Measurements from ENCODE around the gene MEGF6. TPM values are rescaled to one million over a fixed set of nuclear protein-coding genes. Genes with fewer than 3 reads are reported as not detected.

Gene MEGF6
- total and polyA plus RNA-seq, 12 donors = 1.8 to 14.1 (median 7.0) TPM

DNA sequence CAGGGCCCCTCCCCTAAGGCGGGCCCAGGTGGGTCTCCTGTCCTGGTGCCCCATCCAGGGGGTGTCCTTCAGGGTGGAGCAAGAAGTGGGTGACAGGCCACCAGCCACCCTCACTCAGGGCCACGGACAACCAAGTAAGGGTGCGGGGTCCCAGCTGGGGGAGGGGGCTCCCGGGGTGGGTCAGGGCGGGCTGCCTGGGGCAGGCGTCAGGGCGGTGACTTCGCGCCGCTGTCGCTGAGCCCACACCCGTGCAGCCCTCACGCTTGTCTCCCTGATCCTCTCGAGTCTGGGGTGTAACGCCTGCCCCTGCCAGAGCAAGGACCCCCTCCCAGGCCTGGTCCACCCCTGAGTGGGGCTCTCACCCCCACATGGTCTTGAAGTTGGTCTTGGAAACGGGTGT, 134.6 kb downstream of the MEGF6 start:
- Histone ChIP-seq H3K4me1 (peaks cover under 1 to 7% (median 3%) of the 10 kb centered on the region in 9 donors), H3K36me3 (no peaks in the 10 kb centered on the region), H3K9me3 (no peaks in the 10 kb centered on the region), H3K27ac (no peak overlapping the region), H3K4me3 (no peak overlapping the region), H3K27me3 (no peaks in the 10 kb centered on the region)
- TF ChIP-seq, protein P1, sequence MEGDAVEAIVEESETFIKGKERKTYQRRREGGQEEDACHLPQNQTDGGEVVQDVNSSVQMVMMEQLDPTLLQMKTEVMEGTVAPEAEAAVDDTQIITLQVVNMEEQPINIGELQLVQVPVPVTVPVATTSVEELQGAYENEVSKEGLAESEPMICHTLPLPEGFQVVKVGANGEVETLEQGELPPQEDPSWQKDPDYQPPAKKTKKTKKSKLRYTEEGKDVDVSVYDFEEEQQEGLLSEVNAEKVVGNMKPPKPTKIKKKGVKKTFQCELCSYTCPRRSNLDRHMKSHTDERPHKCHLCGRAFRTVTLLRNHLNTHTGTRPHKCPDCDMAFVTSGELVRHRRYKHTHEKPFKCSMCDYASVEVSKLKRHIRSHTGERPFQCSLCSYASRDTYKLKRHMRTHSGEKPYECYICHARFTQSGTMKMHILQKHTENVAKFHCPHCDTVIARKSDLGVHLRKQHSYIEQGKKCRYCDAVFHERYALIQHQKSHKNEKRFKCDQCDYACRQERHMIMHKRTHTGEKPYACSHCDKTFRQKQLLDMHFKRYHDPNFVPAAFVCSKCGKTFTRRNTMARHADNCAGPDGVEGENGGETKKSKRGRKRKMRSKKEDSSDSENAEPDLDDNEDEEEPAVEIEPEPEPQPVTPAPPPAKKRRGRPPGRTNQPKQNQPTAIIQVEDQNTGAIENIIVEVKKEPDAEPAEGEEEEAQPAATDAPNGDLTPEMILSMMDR (IDR thresholded peaks at IDR 0.05) = no peak
- intact Hi-C loops (cut with DNase I) = no loop called here
- 91 to 93% methylated on average over 13 to 16 of the region's 16 CpGs for WGBS, 2 donors
- DNase-seq (no peak), ATAC-seq (no peak)

DNA sequence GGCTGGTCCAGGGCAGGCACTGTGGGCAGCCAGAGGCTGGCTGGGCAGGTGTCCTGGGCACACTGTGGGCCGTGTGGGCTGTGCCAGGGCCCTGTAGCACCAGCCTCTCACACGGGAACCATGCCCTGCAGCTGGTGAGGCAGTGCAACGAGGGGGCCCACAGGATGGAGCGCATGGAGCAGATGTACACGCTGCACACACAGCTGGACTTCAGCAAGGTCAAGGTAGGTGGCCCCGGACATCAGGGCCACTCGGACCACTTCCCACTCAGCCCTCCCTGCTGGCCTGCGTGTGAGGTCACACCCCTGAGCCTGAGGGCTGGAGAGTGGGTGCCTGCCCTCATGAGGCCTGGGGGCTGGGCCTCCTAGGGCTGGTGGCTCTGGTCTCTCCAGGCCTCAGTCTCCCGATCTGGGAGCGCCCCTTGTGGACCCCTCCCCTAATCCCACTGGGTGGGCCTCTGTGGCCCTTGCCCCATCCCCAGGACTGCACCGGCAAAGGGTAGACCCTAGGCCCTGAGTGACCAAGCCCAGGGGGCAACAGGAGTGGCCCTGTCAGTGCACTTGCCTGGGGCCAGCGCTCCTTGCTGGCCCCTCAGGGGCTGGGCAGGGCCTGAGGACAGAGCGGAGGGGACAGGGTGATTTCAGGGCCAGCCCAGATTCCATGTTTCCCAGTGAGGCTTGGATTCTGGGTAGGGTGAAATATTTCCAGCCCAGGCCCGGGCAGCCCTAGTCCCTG, 135.3 kb downstream of the MEGF6 start:
- WGBS, 2 donors = 90 to 92% methylated on average over 14 of the region's 14 CpGs
- no peaks in the 10 kb centered on the region for H3K36me3 ChIP-seq
- intact Hi-C loops (cut with DNase I) = no loop called here
- peaks cover 6 to 13% (median 10%) of the 10 kb centered on the region in 9 donors for H3K4me1 ChIP-seq
- H3K9me3 ChIP-seq = no peaks in the 10 kb centered on the region
- TF ChIP-seq, protein P1 (IDR thresholded peaks at IDR 0.05) = no peak
- no peak overlapping the region for H3K27ac ChIP-seq
- H3K4me3 ChIP-seq = no peak overlapping the region
- ATAC-seq (no peak), DNase-seq (no peak)
- no peaks in the 10 kb centered on the region for H3K27me3 ChIP-seq

DNA sequence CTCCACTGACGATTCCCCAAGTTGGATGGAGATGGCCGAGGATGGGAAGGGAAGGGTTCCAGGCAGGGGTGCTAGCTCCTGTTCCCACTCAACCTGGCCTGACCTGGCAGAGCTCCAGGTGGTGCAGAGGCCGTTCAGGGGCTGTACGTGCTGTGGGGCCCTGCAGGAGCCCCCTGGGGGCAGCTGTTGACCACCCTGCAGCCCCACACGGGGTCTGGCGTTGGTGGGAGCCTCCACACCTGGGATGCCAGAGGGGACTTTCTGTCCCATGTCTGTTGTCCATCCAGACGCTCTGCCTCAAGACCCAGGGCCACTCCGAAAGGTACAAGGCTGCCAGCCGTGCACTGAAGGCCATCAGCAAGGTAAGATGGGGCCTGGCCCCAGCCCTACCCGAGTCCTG, 136.9 kb downstream of the MEGF6 start:
- Histone ChIP-seq H3K36me3 (no peaks in the 10 kb centered on the region), H3K27ac (no peak overlapping the region), H3K9me3 (no peaks in the 10 kb centered on the region), H3K4me3 (no peak overlapping the region), H3K4me1 (peaks cover 6 to 14% (median 10%) of the 10 kb centered on the region in 9 donors), H3K27me3 (no peaks in the 10 kb centered on the region)
- TF ChIP-seq, protein P1 (IDR thresholded peaks at IDR 0.05) = no peak
- no peak for DNase-seq
- 68 to 69% methylated on average over 10 of the region's 10 CpGs for WGBS, 2 donors
- intact Hi-C loops (cut with DNase I) = no loop called here
- ATAC-seq = no peak

DNA sequence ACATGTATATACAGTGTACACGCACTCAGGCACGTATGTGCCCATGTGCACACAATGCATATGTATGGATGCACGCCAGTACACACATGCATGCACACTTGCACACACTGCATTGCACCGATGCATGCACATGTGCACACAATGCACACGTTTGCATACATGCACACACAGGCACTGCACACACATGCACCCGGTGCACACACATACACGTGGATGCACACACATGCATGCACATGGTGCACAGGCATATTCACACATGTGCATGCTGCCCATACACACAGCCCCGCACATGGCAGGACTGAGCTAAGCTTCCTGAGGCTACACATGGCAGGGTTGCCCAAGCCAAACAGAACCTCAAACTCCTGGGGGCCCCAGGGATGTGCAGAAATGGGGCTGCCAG, 137.3 kb downstream of the MEGF6 start:
- H3K36me3 ChIP-seq = no peaks in the 10 kb centered on the region
- H3K27ac ChIP-seq = no peak overlapping the region
- WGBS, 2 donors = 92 to 95% methylated on average over 8 of the region's 8 CpGs
- ATAC-seq (no peak), DNase-seq (no peak)
- H3K4me1 ChIP-seq = peaks cover 6 to 14% (median 10%) of the 10 kb centered on the region in 9 donors
- intact Hi-C loops (cut with DNase I) = no loop called here
- TF ChIP-seq, protein P1 (IDR thresholded peaks at IDR 0.05) = no peak
- H3K9me3 ChIP-seq = no peaks in the 10 kb centered on the region
- H3K4me3 ChIP-seq = no peak overlapping the region
- H3K27me3 ChIP-seq = no peaks in the 10 kb centered on the region
